HG02840 (cell line): ENCODE measurements around the gene TUBB.

ENCODE experiments used
- ATAC-seq: cut with Tn5 transposase; IDR thresholded peaks from one replicate; pipeline ENCODE4 v1.9.1; 2021; ENCODE audit warnings: mild to moderate bottlenecking, moderate library complexity, moderate number of reproducible peaks; ENCODE audit not compliant: unreplicated experiment, low FRiP score

The TUBB gene

DNA sequence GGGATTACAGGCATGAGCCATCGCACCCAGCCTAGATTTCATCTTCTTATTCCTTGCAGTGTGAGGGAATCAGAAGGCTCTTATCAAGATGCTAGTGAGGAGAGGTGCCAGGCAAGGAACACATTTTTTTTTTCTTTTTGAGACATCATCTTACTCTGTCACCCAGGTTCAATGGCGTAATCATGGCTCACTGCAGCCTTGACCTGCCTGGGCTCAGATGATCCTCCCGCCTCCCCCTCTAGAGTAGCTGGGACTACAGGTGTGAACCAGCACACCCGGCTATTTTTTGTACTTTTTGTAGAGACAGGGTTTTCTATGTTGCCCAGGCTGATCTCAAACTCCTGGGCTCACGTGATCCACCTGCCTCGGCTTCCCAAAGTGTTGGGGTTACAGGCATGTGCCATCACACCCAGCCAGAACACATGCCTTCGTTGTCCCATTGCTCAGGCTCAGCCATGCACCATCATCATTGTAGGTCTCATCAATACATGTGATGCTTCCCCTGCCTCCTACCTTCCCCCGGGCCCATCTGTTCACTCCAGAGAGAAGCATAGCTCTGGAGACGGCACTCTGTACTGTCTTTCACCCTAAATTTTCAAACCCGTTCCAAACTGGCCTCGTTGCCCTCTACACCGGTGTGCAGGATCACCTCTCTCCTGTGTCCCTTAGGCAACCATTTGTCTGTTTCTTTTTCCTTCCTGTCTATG lies 12.2 kb downstream of the TUBB start:
- ATAC-seq, result no peak

DNA sequence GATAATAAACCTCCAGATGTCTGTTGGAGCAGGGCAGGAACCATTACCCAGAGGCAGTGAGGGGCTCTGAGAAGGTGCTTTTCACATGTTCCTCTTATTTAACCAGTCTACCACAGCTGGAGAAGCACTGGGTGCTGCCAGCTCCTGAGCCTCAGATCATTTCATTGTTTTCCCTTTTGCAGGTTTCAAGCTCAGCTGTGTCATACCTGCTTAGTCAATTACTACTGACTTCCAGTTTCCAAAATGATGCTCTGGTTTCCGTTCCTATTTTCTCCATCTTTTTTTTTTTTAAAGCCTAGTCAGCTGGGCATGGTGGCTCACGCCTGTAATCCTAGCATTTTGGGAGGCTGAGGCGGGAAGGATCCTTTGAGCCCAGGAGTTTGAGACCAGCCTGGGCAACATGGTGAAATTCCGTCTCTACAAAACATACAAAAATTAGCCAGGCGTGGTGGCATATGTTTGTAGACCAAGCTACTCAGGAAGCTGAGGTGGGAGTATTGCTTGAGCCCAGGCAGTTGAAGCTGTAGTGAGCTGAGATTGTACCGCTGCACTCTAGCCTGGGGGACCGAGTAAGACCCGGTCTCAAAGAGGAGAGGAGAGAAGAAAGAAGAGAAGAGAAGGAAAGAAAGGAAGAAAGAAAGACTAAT lies 15.6 kb downstream of the TUBB start:
- ATAC-seq, result no peak

- ATAC-seq, result no peak
Observed at GRCh38 chr6:30738532-30738931, 18.4 kb downstream of the TUBB start.

DNA sequence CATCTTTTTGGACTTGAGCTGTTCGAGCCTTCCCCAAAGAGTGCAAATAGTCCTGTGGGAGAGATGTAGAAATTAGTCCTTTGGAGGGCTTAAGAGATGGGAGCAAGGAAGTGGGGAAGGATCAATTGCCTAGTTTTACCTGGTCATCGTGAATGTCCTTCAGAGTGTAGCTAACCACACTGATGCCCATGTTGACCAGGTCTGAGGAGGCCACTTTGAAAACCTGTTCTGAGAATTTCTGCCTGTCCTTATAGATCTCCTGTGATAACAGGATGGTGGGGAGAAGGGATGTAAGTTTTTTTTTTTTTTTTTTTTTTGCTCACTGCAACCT lies 20.4 kb downstream of the TUBB start:
- ATAC-seq, result no peak

- ATAC-seq, result no peak
Observed at GRCh38 chr6:30741063-30741779, 21.1 kb downstream of the TUBB start.

- no peak for ATAC-seq
Observed at GRCh38 chr6:30741789-30742315, 21.7 kb downstream of the TUBB start.

GRCh38 chr6:30742316-30743098 lies 22.4 kb downstream of the TUBB start, which contains the start of gene FLOT1:
Gene FLOT1 (minus strand): TSS chr6:30742687. CDS start chr6:30742189, 498 bp downstream.
- ATAC-seq, result peak; percentile 59

- ATAC-seq, result peak; percentile 22
Observed at GRCh38 chr6:30743099-30744053, 23.2 kb downstream of the TUBB start.

DNA sequence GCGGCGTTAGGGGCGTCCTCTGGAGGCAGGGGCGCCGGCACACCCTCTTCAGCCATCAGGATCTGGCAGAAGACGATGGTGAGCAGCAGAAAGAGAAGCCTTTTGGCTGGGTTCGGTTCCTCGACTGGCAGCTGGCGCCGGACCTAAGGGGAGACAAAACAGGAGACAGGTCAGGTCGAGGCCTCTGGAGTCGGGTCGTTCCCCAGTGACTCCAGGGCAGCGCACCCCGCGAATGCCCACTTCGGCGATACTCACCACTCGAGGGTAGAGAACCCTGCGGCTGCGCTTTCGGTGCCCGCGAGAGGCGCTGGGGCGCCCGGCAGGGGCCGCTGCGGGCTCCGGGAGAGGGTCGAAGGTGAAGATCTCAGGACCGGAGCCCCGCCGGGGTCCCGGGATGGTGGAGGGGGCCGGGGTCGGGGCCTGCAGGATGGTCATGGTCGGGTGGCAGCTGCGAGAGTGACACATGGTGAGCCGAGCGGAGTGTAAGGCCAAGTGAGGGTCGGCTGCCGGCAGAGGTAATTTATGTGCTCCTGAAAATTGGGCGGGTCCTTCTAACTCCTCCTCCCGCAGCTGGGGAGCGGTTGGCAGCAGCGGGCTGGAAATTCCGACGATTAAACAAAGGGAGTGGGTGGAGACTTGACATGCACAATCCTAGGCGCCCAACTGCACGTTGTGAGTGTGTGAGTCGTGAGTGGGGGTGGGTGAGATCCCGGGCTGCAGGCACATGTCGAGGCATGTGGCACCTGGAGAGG lies 24.1 kb downstream of the TUBB start, which contains the start of gene IER3:
IER3 (minus strand) TSS at position 494 of the 752 bp plus-strand sequence; CDS start at position 465, 29 bp downstream.
- no peak for ATAC-seq

GRCh38 chr6:30747300-30747687 lies 27.1 kb downstream of the TUBB start:
- no peak for ATAC-seq

DNA sequence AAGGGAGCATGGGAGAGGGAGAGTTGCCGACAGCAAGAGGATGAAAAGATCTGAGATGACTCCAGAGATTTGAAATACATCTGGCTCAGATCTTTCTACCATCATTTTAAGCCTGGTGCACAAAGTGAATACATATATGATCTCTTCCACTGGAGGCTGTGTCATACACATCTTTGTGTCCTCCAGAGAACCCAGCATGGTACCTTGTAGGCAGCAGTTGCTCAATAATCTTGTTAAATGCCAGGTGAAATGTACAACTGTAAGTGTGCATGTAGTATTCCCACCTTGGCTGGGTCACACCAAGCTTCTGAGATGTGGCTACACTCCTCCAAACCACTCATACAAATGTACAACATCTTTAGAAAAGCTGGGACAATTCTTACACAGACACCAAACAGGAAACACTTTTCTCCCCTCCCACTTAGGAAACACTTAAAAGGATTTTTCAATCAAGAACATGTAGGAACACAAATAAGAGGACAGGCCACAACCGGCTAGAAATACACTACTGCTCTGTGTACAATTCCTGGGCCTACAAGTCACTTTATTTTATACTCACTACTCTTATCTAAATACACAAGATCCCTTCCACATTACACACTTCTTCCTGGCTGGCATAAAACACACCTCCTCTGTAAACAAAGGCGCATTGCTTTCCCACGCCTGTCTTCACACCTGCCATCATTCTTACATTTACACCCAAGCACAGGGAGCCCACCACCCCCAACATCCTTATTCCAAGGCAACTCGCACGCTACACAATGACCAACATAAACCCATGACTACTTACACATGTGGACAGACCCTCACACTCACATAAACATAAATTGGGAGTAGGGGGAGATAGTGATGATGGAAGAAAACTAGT lies 28.0 kb downstream of the TUBB start:
- ATAC-seq, result no peak

DNA sequence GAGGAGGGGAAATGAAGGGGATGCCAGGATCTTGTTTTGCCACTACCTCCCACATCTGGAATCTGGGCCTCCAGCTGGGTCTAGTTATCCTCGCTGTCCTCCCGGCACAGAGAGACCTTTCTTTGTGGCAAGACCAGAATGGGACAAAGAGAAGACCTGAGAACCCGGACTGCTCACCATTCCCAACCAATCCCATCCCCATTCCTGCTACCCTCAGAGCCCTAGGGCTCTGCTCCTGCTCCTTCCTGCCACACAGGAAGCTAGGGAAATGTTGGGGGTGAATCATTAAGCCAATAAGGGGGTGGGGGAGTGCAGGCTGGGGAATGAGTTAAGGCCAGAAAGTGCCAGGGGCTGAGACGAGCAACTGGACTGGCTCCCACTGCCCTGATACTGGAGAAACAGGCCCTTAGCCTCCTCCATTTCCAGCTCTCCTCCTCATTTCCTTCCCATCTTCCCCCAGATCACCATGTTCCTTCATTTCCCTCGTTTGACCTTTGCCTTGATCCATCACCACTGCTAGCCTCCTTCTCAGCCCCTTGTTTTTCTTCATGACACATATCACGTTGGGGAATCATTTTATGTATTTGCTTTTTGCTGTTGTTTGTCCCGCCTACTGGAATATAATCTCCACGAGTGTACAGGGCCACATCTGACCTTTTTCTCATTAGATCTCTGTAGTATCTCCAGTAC lies 28.8 kb downstream of the TUBB start:
- ATAC-seq, result no peak

- no peak for ATAC-seq
Observed at GRCh38 chr6:30749554-30750378, 29.6 kb downstream of the TUBB start.

DNA sequence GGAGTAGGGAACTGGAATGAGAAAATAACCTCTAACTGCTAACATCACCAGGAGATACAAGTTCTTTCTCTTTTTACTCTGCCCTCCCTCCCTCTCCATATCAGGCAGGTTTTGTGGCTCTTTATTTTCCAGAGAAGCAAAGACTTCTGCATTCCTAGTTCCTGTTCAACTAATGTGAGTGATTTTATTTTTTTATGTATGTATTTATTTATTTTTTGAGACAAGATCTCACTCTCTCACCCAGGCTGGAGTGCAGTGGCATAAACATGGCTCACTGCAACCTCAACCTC lies 30.2 kb downstream of the TUBB start:
- no peak for ATAC-seq

DNA sequence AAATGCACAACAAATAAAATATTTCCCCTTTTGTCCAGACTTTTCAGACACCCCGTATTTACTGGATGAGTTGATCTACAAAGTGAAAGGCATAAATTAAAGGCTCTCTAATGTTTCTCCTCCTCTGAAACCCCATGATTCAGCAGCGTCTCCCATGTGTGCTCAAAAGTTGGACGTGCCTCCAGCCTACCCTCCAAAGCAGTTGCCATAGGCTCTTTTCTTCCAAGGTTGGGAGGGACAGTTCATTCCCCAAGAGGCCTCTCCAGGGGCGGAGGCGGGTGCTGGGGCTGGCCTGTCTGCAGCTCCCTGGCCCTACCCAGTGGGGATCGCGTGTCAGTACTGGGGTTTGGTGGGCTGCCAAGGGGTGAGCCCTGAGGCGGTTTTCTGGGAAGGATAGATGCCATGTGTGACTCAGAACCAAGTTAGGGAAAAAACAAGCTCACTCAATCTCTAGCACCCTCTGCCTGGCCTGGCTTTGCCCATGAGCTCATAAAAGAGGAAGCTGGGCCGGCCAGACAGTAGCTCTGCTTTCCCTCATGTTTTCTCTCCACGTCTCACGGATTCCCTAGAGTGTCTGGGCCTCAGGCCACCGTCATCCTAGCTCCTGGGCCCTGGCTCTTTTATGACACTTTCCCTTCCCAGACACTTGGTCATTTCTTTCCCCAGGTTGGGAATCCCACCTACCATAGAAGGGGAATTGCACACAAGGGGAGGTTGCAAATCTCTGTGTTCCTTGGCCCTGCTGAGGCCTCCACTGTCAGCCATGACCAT lies 32.2 kb downstream of the TUBB start:
- no peak for ATAC-seq

DNA sequence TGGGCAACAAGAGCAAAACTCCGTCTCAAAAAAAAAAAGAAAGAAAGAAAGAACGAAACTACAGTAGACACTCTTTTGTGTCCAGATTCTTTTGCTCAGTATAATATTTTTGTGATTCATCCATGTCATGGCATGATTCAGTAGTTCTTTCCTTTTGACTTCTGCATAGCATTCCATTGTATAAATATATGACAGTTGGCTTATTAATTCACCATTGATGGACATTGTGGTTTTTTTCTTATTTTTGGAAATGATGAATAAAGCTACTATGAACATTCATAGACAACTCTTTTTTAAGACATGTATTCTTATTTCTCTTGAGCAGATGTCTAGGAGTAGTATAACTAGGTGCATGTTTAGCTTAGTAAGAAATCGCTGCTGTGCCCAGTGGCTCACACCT lies 34.5 kb downstream of the TUBB start:
- no peak for ATAC-seq
